HCT116 (cell line): Measurements from ENCODE around the gene ITGA11. TPM values are rescaled to one million over a fixed set of nuclear protein-coding genes. Genes with fewer than 3 reads are reported as not detected.
A peak's percentile ranks its signal among the peaks of the same experiment; 100 is the strongest.

Experiments used
- ATAC-seq: fragments of 200-7000 bp; cut with Tn5 transposase; 2 replicates; pipeline ENCODE4 v1.9.1; 2020; ENCODE audit warnings: mild to moderate bottlenecking, moderate library complexity
- BruUV-seq: library from RNA; stranded (reverse); fragments of 400-500 nt; replicated peaks from 2 replicates; lab custom pipeline; 2021; lab: Mats Ljungman, UMichigan
- CTCF ChIA-PET: fragments of 300-600 bp; sonication (Branson Sonifier 250); formaldehyde crosslinking; loops from one replicate; lab custom pipeline; 2021; ENCODE audit warnings: antibody characterized with exemption; lab: Charles Lee
- POLR2A ChIA-PET: fragments of 300-600, 350-600 bp; sonication (Branson Sonifier 250); formaldehyde crosslinking; loops from one replicate; lab custom pipeline; 2021; ENCODE audit warnings: antibody characterized with exemption; lab: Charles Lee
- RAD21 ChIA-PET, 2 experiments: fragments of 300-600 bp; sonication (Branson Sonifier 250); formaldehyde crosslinking; loops; one replicate each; lab custom pipeline; 2023; ENCODE audit warnings: low total read pairs in 2 of 2; ENCODE audit not compliant: uncharacterized antibody in 2 of 2, unreplicated experiment in 2 of 2, low non-redundant PET in 1 of 2; lab: Charles Lee
- DNase-seq: peaks from one replicate; pipeline ENCODE4 v3.0.0-alpha.2; 2010; ENCODE audit warnings: low read depth, low spot score
- H2AFZ ChIP-seq: fragments of 200-600 bp; shearing (Covaris generic), sonication (generic); 2 replicates; pipeline ENCODE4 v1.6.1; 2017; ENCODE audit warnings: low read depth, mixed run types, mixed read lengths, antibody characterized with exemption, low read length; ENCODE audit not compliant: poor library complexity, severe bottlenecking
- H3K27ac ChIP-seq: 2 replicates; pipeline ENCODE4 v1.5.1; 2012; ENCODE audit warnings: low read depth, low read length
- H3K27me3 ChIP-seq: fragments of 200-600 bp; sonication (generic); 2 replicates; pipeline ENCODE4 v1.6.1; 2016; ENCODE audit warnings: mixed run types, low read length, mixed read lengths; ENCODE audit not compliant: insufficient read depth
- H3K36me3 ChIP-seq, 2 experiments: fragments of 200-500 bp in 1 of 2; fragments of 200-600 bp in 1 of 2; sonication (Bioruptor generic) in 1 of 2; sonication (generic) in 1 of 2; 2 replicates each; pipeline versions ENCODE4 v1.5.1 to v1.6.1; 2014 to 2016; ENCODE audit warnings: low read length in 2 of 2, inconsistent platforms in 1 of 2, mixed read lengths in 1 of 2, mixed run types in 1 of 2; ENCODE audit not compliant: insufficient read depth in 2 of 2, control insufficient read depth in 1 of 2
- H3K4me1 ChIP-seq, 2 experiments: fragments of 200-600 bp in 1 of 2; sonication (generic) in 1 of 2; 2 replicates each; pipeline versions ENCODE4 v1.5.1 to v1.6.1; 2012 to 2017; ENCODE audit warnings: low read length in 2 of 2, inconsistent platforms in 1 of 2, mild to moderate bottlenecking in 1 of 2, mixed read lengths in 1 of 2, mixed run types in 1 of 2, moderate library complexity in 1 of 2; ENCODE audit not compliant: insufficient read depth in 2 of 2, control insufficient read depth in 1 of 2
- H3K4me2 ChIP-seq: fragments of 200-600 bp; sonication (generic); 2 replicates; pipeline ENCODE4 v1.6.1; 2017; ENCODE audit warnings: mixed run types, low read length, mixed read lengths
- H3K4me3 ChIP-seq, 2 experiments: fragments of 200-600 bp in 1 of 2; sonication (generic) in 1 of 2; replicated peaks in 1 of 2; 2 replicates each; pipeline ENCODE4 v1.5.1; 2011 to 2016; ENCODE audit warnings: low read length in 2 of 2, control low read depth in 1 of 2, low read depth in 1 of 2, mild to moderate bottlenecking in 1 of 2, mixed read lengths in 1 of 2, mixed run types in 1 of 2
- H3K79me2 ChIP-seq: fragments of 200-600 bp; sonication (generic); 2 replicates; pipeline ENCODE4 v1.6.1; 2017; ENCODE audit warnings: mild to moderate bottlenecking, mixed run types, low read length, moderate library complexity, mixed read lengths; ENCODE audit not compliant: insufficient read depth
- H3K9ac ChIP-seq: fragments of 200-600 bp; sonication (generic); 2 replicates; pipeline ENCODE4 v1.6.1; 2016; ENCODE audit warnings: low read length, mixed read lengths
- H3K9me2 ChIP-seq: fragments of 200-600 bp; sonication (generic), shearing (Covaris generic); 2 replicates; pipeline ENCODE4 v1.6.1; 2017; ENCODE audit warnings: mixed run types, mild to moderate bottlenecking, moderate library complexity; ENCODE audit not compliant: insufficient read depth
- H3K9me3 ChIP-seq, 2 experiments: fragments of 200-500 bp in 1 of 2; fragments of 200-600 bp in 1 of 2; sonication (Bioruptor generic) in 1 of 2; sonication (generic) in 1 of 2; 2 replicates each; pipeline ENCODE4 v1.6.1; 2014 to 2017; ENCODE audit warnings: low read length in 2 of 2, mixed read lengths in 2 of 2, inconsistent platforms in 1 of 2, low read depth in 1 of 2, mild to moderate bottlenecking in 1 of 2, mixed run types in 1 of 2, moderate library complexity in 1 of 2; ENCODE audit not compliant: control insufficient read depth in 1 of 2, insufficient read depth in 1 of 2
- H4K20me1 ChIP-seq: fragments of 200-600 bp; sonication (generic), shearing (Covaris generic); 2 replicates; pipeline ENCODE4 v1.6.1; 2017; ENCODE audit warnings: mixed run types, mild to moderate bottlenecking, moderate library complexity; ENCODE audit not compliant: insufficient read depth
- CBX3 ChIP-seq: IDR thresholded peaks from 2 replicates; pipeline ENCODE4 v1.6.1; 2012; ENCODE audit warnings: low read depth
- ELF1 ChIP-seq: IDR thresholded peaks from 2 replicates; pipeline ENCODE4 v1.6.1; 2012; ENCODE audit warnings: low read depth, borderline replicate concordance
- EZH2phosphoT487 ChIP-seq: fragments of 200-600 bp; IDR thresholded peaks from 2 replicates; pipeline ENCODE4 v1.6.1; 2018; ENCODE audit warnings: antibody characterized with exemption, borderline replicate concordance
- SP1 ChIP-seq: IDR thresholded peaks from 2 replicates; pipeline ENCODE4 v1.6.1; 2012; ENCODE audit warnings: low read depth
- SRF ChIP-seq: IDR thresholded peaks from 2 replicates; pipeline ENCODE4 v1.6.1; 2012; ENCODE audit warnings: low read depth
- YY1 ChIP-seq: IDR thresholded peaks from 2 replicates; pipeline ENCODE4 v1.6.1; 2011; ENCODE audit warnings: low read length, low read depth, moderate library complexity, mild to moderate bottlenecking; ENCODE audit not compliant: insufficient replicate concordance; ENCODE audit errors: extremely low read depth
- ZNF274 ChIP-seq: fragments of 200-500 bp; sonication (Bioruptor generic); IDR thresholded peaks from 2 replicates; pipeline ENCODE4 v1.6.1; 2014; ENCODE audit warnings: mild to moderate bottlenecking, low read depth, low read length, inconsistent platforms
- intact Hi-C: fragments of 100-400 bp; cut with micrococcal nuclease; formaldehyde crosslinking; loops from 2 replicates; pipeline ENCODE4 v1.10.0; 2022
- total RNA-seq: library from RNA; stranded (reverse); gene quantifications from one replicate; pipeline ENCODE4 v1.2.1, GENCODE V29; 2021; ENCODE audit not compliant: unreplicated experiment
- TF ChIP-seq, protein P1 (sequence below): IDR thresholded peaks from 2 replicates; pipeline ENCODE4 v1.6.1; 2012

Gene ITGA11
- total RNA-seq, 1 experiment from 2014 or later: not detected

DNA sequence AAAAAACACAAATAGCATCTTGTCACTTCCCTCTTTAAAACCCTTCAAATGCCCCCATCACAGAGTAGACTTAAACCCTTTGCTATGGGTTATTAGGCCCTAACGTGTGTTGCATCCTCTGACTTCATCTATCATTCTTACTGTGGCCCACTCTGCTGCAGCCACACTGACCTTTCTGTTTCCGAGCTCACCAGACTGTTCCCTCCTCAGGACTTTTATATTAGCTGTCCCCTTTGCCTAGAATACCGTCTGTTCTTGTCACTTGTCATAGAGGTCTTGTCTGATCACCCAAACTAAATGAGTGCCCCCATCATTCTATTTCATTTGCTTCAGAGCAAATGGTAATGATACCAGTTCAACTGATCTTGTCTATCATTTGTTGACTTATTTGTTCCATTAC, 155.3 kb downstream of the ITGA11 start:
- Histone ChIP-seq H3K9me3 (no peaks in the 10 kb centered on the region), H3K79me2 (peaks cover 38% of the 10 kb centered on the region), H3K4me1 (peaks cover 29 to 50% of the 10 kb centered on the region in 2 experiments), H3K9ac (peak overlapping the region; percentile 82; the same call in 1 of the 2 replicates), H4K20me1 (peaks cover 13% of the 10 kb centered on the region; the same call in 1 of the 2 replicates), H2AFZ (no peak overlapping the region), H3K4me2 (peak overlapping the region; percentile 84), H3K36me3 (0 out of 4 replicates have a peak, but pooled peaks cover 2 to 9% of the 10 kb centered on the region in 2 experiments), H3K9me2 (no peaks in the 10 kb centered on the region), H3K27me3 (no peaks in the 10 kb centered on the region), H3K4me3 (peak overlapping the region; percentile 78 to 93; a peak in 2 of 4 replicates), H3K27ac (no peak overlapping the region; the same call in 1 of the 2 replicates)
- no TSS peak for BruUV-seq
- intact Hi-C loops: no loop called here
- ChIA-PET POLR2A (interaction anchor here (1.9 kb wide), 1 partner anchor 12 kb away, joined by 9 read pairs; no protein-coding TSS in a partner anchor), CTCF (interaction anchor here (1.8 kb wide), 1 partner anchor 23 kb away, joined by 9 read pairs; no protein-coding TSS in a partner anchor), RAD21 (no interaction called here)
- ATAC-seq (no peak), DNase-seq (no peak)
- TF ChIP-seq, protein P1, sequence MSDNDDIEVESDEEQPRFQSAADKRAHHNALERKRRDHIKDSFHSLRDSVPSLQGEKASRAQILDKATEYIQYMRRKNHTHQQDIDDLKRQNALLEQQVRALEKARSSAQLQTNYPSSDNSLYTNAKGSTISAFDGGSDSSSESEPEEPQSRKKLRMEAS: no peak
- TF ChIP-seq ELF1 (no peak), YY1 (no peak), EZH2phosphoT487 (no peak), SRF (no peak)

DNA sequence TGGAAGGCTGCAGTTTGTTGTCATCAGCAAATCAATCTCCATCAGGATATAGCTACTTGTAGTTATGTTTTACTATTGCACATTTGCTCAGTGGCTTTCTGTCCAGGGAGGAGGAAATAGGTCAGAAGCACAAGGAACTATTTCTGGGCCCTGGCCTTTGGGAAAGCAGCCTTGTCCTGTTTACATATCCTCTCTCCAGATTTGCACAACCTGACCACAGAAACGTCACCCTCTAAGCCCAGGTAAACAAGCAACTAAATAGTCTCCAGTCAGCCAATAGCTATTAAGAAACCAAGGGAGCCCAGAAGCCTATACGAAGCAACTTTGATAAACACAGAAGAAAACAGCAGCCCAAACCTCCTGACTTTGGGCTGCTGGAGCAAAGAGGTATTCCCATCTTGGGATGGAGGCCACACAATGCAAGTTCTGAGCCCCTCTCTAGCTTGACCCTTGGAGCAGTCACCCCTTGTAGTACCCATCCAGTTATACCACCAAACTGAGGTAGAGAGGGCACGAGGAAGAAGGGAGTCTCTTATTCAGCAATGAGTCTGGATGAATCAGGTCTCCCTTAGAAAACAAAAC, 156.7 kb downstream of the ITGA11 start:
- Histone ChIP-seq H3K4me3 (no peak overlapping the region), H3K4me1 (peaks cover 40 to 61% of the 10 kb centered on the region in 2 experiments), H3K9ac (no peak overlapping the region), H4K20me1 (peaks cover 13% of the 10 kb centered on the region; the same call in 1 of the 2 replicates), H3K27me3 (no peaks in the 10 kb centered on the region), H3K9me2 (no peaks in the 10 kb centered on the region), H3K4me2 (no peak overlapping the region), H2AFZ (no peak overlapping the region), H3K36me3 (0 out of 4 replicates have a peak, but pooled peaks cover 0 to 6% of the 10 kb centered on the region in 2 experiments), H3K9me3 (no peaks in the 10 kb centered on the region), H3K79me2 (peaks cover 24% of the 10 kb centered on the region), H3K27ac (no peak overlapping the region)
- ATAC-seq (no peak), DNase-seq (no peak)
- ChIA-PET POLR2A (no interaction called here), RAD21 (no interaction called here), CTCF (no interaction called here)
- no TSS peak for BruUV-seq
- intact Hi-C loops: no loop called here
- TF ChIP-seq EZH2phosphoT487 (no peak), SP1 (no peak), ZNF274 (no peak), YY1 (no peak), CBX3 (no peak)
